ENCODE results near the gene WNK2.
"Not testable (repeated sequence)": the region's sequence is repeated elsewhere in the genome, so short reads cannot be mapped to it uniquely, and the experiment has no call there.

The WNK2 gene

DNA sequence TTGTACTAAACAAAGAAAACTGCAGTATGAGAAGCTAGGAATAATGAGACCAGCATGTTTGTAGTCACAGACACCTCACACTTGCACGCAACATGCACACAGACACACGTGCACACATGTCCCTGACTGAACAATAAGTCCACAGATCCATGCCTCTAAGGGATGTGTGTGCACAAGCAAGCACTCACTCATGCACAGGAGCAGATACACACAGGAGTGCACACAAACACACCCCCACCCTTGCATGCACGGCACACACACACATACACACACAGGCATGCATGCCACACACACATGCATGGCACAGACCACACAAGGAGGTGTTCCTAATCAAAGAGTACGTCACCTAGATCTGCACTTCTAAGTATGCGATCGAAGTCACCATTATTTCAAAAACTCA lies 156.2 kb downstream of the WNK2 start:
- no peak for DNase-seq (ENCODE audit: low read depth)

DNA sequence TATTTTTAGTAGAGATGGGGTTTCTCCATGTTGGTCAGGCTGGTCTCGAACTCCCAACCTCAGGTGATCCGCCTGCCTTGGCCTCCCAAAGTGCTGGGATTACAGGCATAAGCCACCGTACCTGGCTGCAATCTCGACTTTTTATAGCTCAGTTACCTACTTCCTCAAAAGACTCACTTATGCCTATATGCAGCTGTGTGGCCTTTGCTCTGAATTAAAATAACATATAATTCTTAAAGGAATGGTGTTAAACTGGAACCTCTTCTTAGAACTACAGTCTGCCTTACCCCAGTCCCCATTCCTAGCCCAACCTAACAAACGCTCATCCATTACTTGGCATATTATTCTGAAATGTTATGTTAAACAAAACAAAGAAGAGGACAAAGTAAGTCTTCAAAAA lies 157.9 kb downstream of the WNK2 start:
- not testable (repeated sequence) for DNase-seq (ENCODE audit: low read depth)

DNA sequence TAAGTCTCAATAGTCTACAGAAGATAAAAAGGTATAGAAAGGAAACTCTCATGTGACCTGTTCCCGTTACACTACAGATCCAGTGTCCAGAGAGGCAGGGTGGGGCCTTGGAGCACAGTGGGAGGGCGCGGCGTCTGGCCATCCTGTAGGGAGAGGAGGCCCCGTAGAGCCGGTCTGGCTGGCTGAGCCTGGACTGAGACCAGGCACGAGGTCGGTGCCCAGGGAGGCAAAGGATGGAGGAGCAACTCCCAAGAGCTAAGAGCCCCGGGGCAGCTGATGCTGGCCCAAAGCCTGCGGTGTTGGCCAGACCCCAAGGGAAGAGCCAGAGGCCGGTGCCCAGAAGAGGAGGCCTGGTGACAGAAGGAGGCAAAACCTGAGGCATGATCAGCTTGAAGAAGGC lies 158.5 kb downstream of the WNK2 start:
- DNase-seq (ENCODE audit: low read depth): not testable (repeated sequence)

DNA sequence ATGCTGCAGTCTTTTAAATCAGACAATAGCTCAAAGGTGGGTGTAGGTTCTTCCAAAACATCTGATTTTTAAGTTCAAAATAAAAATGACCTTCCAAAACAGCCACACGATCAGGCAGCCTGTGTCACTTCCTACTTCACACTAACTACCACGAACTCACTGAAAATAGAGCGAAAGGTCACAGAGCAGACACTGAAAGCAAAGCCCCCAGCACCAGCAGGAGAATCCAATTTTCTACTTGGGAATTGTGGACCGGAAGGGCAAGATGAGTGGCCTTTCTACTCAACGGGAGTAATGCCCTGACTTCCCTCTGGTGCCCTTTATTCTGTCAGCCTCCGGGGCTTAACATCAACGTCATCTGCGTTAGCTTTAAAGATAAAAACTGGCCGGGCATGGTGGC lies 159.7 kb downstream of the WNK2 start:
- DNase-seq (ENCODE audit: low read depth): no peak

DNA sequence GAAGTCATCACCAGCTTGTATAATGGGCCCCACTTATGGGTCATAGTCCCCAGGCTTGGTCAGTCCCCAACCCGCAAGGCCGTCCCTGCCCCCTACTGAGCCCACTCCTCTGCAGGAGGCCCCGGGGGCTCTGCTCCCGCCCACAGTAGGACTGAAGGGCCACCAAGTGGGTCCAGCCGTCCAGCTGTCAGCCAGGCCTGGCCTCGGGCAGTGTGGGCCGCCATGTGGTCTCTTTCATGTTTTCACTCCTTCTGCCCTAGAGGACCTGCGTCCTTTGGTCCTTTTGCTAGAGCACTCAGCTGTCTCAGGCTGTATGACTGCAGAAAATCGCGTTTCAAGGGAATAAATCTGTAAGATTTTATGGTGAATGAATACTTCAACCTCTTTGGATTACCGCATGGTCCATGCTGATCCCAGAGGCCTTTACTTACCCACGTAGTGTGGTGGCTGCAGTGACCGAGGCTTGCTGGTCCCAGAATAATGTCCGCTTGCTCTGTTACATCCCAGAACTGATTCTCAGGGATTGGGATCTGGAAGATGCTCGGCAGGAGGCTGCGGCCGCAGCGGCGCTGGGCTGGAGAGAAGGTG lies 161.8 kb downstream of the WNK2 start:
- DNase-seq (ENCODE audit: low read depth): no peak

DNA sequence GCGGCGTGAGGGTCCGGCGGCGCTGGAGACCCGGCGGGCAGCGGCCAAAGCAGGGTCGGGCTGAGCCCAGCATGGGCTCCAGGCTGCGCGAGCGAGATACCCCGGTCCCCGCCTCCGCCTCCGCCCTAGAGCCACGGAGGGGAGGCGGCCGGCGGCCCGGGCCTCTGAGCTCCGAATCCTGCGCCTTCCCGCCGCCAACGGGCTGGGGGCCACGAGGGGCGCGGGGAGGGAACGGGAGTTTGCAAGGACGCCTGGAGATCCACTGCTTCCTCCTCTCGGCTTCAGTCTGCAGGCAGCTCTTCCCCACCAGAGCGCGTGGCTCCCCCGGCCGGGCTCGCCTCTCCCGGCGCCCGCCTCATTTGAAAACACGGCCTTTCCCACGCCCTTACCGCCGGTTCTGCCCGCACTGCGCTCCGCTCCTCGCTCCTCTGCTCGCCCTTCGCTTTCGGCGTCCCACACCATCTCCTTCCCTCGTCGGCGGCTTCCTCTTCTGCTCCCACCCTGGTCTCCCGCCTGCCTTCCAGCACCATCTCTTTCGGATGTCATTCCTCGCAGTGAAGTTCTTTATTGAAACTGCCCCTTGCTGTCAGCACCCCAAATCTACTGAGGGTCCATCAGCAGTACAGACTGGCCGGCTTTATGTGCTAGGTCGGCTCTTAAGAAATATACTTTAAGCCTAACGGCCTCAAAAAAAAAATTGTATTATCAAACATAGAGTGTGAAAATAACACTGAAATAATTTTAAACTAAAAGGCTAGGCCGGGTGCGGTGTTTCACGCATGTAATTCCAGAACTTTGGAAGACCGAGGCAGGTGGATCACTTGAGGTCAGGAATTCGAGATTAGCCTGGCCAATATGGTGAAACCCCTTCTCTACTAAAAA lies 162.5 kb downstream of the WNK2 start:
- DNase-seq (ENCODE audit: low read depth): no peak

DNA sequence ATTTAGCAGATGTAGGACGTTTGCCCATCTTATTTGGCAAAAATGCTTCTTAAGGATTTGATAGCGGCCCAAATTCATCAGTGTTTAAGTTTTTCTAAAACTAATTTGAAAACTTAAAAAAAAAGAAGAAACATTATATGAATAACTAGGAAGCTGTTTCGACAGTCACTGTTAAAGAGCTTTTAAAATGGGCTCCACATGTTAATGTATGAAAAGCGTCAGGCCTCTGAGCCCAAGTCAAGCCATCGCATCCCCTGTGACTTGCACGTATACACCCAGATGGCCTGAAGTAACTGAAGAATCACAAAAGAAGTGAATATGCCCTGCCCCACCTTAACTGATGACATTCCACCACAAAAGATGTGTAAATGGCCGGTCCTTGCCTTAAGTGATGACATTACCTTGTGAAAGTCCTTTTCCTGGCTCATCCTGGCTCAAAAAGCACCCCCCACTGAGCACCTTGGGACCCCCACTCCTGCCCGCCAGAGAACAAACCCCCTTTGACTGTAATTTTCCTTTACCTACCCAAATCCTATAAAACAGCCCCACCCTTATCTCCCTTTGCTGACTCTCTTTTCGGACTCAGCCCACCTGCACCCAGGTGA lies 163.5 kb downstream of the WNK2 start:
- not testable (repeated sequence) for DNase-seq (ENCODE audit: low read depth)

DNA sequence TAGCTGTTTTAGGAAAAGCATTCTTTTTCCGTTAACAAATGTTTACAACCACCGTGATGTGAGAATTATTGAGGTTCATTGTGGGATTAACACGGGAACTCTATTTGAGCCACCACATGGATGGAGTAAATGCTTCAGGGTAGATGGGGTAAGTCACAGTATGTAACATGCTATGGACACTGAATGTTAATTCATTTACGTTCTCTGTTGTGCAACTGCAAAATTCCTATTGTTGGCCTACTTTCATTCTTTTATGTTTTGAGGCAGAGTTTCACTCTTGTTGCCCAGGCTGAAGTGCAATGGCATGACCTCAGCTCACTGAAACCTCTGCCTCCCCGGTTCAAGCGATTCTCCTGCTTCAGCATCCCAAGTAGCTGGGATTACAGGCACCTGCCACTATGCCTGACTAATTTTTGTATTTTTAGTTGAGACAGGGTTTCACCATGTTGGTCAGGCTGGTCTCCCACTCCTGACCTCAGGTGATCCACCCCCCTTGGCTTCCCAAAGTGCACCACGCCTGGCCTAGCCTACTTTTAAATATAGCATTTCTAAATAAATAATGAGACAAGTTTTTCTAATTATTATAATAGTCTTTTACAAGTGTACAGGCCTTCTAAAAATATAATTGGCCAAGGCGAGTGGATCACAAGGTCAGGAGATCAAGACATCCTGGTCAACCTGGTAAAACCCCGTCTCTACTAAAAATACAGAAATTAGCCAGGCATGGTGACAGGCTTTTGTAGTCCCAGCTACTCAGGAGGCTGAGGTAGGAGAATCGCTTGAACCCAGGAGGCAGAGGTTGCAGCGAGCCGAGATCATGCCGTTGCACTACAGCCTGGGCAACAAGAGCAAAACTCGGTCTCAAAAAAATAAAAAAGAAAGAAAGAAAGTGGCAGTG lies 169.7 kb downstream of the WNK2 start:
- DNase-seq (ENCODE audit: low read depth): not testable (repeated sequence)

DNA sequence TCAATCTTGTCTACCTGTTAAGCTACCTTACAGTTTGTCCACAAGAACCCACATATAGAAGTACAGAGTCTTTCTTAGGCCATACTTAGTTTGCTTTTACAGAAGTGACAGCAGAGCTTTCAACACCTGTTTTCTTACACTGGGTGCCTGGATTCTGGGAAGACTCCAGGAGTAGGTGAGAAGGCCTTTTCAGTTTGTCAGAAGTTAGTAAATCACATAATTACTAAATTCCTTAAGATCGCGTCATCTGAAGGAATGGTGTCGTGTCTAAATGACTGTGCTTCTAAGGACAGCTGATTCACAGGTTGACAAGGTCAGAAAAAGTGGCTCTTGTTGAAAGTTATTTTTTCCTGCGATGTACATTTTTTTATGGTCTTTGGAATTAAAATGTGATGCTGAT lies 170.5 kb downstream of the WNK2 start:
- DNase-seq (ENCODE audit: low read depth): no peak

DNA sequence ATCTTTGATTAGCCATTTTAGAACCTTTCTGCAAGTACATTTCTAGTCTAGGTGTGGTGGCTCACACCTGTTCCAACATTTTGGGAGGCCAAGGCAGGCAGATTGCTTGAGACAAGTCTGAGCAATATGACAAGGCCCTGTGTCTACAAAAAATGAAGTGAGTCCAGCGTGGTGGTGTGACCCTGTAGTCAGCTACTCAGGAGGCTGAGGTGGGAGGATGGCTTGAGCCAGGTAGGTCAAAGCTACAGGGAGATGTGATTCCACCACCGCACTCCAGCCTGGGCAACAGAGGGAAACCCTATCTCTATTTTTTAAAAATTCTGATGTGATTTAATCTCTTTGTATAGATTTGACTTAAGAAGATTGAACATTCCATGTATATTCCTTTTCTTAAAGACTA lies 171.9 kb downstream of the WNK2 start:
- DNase-seq (ENCODE audit: low read depth): no peak

DNA sequence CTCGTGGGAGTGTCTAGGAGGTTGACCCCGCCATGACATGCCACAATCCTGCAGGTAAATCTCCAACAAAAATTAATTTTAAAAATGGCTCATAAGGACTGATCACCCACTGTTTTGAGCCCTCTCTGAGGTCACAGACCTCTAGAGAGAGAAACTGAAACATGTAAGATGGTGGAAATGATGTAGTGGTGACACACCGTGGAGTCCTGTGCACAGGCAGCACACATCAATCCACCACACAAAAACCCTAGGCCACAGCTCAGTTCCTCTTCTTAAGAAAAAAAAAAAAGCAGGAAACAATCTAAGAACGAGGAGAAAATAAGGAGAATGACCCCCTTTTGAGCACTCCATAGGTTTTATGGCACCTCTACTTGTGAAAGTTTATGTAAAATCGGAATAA lies 173.7 kb downstream of the WNK2 start:
- DNase-seq (ENCODE audit: low read depth): no peak

DNA sequence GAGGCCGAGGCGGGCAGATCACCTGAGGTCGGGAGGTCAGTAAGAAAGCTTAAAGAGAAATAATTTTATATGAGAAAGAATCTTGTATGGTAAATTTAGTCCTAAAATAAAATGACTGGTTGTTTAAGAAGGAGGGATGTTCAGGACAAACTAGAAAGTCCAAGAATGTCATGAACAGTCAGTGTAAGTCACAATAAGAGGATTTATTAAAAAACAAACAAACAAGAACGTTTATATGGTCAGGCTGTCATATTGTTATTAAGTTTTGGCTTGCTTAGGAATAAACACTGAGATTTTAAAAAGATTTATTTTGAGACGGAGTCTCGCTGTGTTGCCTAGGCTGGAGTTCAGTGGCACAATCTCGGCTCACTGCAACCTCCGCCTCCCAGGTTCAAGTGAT lies 176.0 kb downstream of the WNK2 start:
- not testable (repeated sequence) for DNase-seq (ENCODE audit: low read depth)

DNA sequence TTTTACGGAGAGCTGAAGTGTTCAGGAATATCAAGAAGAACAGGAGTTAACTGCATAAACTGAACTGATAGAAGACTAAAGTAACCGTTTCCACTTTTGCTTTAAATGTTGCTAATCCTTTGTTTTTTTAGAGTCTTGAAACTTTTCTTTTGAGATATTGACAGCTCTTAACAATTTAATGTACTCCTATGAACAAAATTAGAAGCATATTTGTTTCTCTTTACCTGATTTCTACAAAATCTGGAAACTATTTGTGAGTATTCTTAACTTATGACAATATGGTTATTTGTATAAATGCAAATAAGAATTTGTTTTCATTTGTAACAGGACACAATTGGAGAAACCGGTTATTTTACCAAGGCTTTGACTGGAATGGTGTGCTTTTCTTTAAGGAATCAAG lies 178.1 kb downstream of the WNK2 start:
- DNase-seq (ENCODE audit: low read depth): no peak

DNA sequence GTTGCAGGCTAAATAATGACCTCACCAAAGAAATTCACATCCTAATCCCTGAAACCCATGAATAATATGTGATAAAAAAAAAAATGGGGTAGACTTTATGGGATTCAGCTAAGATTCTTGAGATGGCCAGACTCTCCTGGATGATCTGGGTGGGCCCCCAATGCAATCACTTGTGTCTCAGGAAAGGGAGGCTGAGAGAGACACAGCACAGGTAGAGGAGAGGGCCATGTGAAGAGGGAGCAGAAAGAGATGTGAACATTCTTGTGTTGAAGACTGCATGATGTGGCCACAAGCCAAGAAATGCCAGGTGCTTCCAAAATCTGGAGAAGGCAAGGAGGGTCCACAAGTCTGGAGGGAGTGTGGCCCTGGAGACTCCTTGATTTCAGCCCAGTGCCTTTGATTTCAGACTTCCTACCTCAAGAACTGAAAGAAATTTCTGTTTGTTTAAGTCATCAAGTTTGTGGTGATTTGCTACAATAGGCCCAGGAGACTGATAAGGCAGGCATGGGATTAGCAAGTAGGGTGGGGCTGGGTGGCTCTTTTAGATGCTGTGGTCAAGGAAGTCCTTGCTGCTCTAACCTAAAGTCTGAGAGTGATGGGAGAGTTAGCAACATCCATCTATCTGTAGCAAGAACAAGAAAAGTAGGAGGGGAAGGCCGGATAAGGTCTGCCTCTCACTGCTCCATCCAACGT lies 180.9 kb downstream of the WNK2 start:
- DNase-seq (ENCODE audit: low read depth): no peak

DNA sequence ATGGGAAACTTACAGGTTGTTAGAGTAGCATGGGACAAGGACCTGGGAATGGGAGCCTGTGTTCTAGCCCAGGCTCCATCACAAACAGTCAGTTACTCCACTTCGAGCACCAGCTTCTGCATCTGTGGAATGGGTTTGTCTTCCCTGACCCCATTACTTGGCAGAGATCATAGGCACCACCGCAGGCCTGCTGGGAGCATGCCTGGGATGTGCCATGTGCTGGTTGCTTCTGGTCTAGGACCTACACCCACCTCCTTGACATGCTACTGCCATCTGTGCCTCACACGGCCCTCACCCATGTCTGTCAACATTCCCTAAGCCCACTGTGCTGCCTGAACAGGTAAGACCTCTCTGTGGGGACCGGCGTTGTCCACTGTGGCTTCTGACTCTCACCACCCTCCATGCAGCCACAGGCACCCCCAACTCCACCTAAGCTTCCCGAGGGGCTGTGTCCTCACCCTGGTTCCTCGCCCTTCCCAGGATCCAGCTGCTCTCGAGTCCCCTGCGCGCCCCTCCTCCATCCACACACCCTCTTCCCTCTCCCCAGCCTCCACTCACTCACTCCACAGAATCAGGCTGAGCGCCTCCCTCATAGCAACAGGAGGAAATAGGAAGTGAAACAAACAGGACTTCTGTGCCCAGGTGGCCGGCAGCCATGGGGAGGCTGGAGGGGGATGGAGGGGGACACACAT lies 181.6 kb downstream of the WNK2 start:
- no peak for DNase-seq (ENCODE audit: low read depth)

DNA sequence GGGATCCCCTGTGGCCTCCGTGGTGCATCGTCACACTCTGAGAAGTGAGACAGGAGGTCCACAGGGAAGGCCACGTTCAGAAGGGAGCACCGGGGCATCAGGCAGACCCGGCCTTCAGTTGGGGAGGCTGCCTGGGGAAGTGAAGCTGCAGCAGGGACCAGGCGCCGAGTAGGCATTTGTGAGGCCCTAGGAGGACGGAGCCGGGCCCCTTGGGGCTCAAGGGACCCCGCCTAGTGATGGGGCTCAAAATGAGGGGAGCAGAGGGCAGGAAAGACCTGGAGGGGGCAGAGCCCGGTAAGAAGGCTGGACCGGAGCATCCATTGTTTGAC lies 182.1 kb downstream of the WNK2 start:
- no peak for DNase-seq (ENCODE audit: low read depth)

DNA sequence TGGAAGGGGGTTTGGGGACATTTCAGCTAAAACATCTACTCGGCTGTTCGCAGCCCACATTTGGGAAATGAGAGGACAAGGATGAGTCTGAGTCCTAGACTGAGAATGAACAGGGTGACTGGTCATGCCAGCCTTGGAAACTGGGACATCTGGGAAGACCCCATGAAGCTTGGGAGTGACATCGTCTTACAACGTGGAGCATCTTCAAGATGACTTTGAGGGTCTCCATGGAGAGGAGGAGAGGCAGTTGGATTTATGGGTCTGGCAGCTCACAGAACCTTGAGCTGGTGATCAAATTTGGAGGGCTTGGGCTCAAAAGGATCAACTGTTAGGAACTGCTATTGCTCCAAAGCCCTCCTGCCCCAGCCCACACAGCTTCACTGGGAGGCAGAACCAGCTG lies 182.5 kb downstream of the WNK2 start:
- not testable (repeated sequence) for DNase-seq (ENCODE audit: low read depth)

DNA sequence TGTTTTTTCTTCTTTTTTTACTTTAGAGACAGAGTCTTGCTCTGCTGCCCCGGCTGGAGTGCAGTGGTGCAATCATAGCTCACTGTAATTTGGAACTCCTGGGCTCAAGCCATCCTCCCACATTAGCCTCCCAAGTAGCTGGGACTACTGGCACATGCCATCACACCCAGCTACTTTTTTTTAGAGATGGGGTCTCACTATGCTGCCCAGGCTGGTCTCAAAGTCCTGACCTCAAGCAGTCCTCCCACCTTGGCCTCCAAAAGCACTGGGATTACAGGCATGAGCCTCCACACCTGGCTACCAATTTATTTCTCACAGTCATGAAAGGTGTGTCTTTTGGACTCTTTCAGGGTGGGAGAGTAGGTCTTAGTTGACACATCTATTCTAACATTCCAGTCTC lies 184.5 kb downstream of the WNK2 start:
- DNase-seq (ENCODE audit: low read depth): no peak

DNA sequence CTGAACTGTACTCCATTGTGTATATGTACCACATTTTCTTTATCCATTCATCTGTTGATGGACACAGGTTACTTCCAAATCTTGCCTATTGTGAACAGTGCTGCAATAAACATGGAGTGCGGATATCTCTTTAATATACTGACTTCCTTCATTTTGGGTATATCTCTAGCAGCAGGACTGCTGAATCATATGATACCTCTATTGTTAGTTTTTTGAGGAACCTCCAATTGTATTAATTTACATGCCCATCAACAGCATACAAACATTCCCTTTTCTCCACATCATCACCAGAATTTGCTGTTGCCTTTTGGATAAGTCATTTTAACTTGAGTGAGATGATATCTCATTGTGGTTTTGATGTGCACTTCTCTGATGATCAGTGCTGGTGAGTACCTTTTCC lies 185.7 kb downstream of the WNK2 start:
- DNase-seq (ENCODE audit: low read depth): no peak
